ENCODE data around the gene TCP10L. TPM values are rescaled to one million over a fixed set of nuclear protein-coding genes. Genes with fewer than 3 reads are reported as not detected.

Gene TCP10L
- total and polyA plus RNA-seq, 9 donors: 0.48 to 5.2 (median 1.7) TPM

GRCh38 chr21:32578107-32578691 is 7.1 kb downstream of the TCP10L start:
- H3K4me3 ChIP-seq: no peak overlapping the region
- no peaks in the 10 kb centered on the region for H3K27me3 ChIP-seq
- TF ChIP-seq EP300 (IDR thresholded peaks at IDR 0.05): no peak
- no peak for TF ChIP-seq CTCF (IDR thresholded peaks at IDR 0.05)
- no peak for TF ChIP-seq POLR2A (IDR thresholded peaks at IDR 0.05)
- intact Hi-C loops (cut with DNase I): loop anchor here in 1 of 4 donors (10.0 kb wide), 1 partner anchor 283 kb away; the partner anchor contains the start of gene MRAP
- DNase-seq: no peak
- no peak overlapping the region for H3K27ac ChIP-seq
- no peaks in the 10 kb centered on the region for H3K4me1 ChIP-seq (ENCODE audit: insufficient read depth)
- WGBS, 3 donors: 51 to 55% (median 53%) methylated on average over 15 of the region's 15 CpGs
- H3K9me3 ChIP-seq: no peaks in the 10 kb centered on the region
- H3K36me3 ChIP-seq: no peaks in the 10 kb centered on the region

GRCh38 chr21:32576011-32576410 is 9.3 kb downstream of the TCP10L start:
- H3K27me3 ChIP-seq: no peaks in the 10 kb centered on the region
- intact Hi-C loops (cut with DNase I): loop anchor here in 1 of 4 donors (10.0 kb wide), 1 partner anchor 281 kb away; the partner anchor contains the start of gene MRAP
- no peak overlapping the region for H3K27ac ChIP-seq
- no peak for DNase-seq
- no peak for TF ChIP-seq CTCF (IDR thresholded peaks at IDR 0.05)
- no peak for TF ChIP-seq POLR2A (IDR thresholded peaks at IDR 0.05)
- no peak for TF ChIP-seq EP300 (IDR thresholded peaks at IDR 0.05)
- 92 to 93% (median 92%) methylated on average over 11 of the region's 11 CpGs for WGBS, 3 donors
- no peaks in the 10 kb centered on the region for H3K4me1 ChIP-seq (ENCODE audit: insufficient read depth)
- H3K4me3 ChIP-seq: no peak overlapping the region
- no peaks in the 10 kb centered on the region for H3K9me3 ChIP-seq
- H3K36me3 ChIP-seq: no peaks in the 10 kb centered on the region

DNA sequence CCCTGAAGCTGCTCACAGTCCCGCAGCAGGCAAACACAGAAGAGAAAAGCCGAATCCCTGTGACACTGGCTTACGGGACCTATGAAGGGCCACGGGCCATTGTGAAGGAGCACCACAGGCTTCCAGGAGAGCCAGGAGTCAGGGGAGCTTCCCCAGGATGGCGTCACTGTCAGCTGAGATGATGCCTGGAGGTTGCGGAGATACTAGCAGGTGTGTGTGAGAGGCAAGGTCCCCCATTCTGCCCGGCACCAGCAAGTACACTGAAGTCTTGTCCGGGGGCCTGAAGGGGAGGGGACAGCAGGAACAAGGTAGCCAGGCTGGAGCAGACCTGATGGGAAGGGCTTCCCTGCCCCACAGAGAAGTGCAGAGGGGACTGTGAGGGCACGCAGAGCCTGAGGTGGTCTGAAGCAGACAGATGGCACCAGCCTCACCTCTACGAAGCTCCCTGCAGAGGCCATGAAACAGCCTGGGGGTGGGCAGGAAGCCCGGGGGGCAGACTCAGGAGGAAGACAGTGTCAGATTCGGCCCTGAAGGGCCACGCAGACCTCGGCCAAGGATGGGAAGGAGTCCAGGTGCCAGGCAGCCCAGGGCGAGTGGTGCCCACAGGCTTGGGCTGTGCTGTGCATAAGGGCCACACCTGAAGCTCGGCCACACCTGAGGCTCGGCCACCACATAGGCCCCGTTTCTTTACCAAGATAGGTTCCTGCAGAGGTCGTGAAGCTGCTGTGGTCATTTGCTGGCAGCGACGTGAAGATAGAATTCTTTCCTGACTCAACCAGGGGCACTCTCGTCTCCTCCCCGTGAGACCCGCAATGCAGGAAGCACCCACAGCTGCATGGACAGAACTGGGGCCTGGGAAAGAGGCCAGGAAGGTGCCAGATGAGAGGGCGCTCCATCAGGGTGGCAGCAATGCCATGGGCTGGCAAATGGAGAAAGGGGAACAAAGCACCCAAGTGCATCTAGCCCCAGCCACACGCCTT is 10.1 kb downstream of the TCP10L start:
- 86 to 87% (median 86%) methylated on average over 26 of the region's 26 CpGs for WGBS, 3 donors
- no peak for DNase-seq
- Histone ChIP-seq H3K4me1 (ENCODE audit: insufficient read depth) (no peaks in the 10 kb centered on the region), H3K36me3 (no peaks in the 10 kb centered on the region), H3K27ac (no peak overlapping the region), H3K4me3 (no peak overlapping the region), H3K27me3 (no peaks in the 10 kb centered on the region), H3K9me3 (no peaks in the 10 kb centered on the region)
- intact Hi-C loops (cut with DNase I): loop anchor here in 2 of 4 donors (5.0 to 10.0 kb wide), 2 partner anchors 173 to 280 kb away; partner anchors contain the start of gene MRAP (in 1 of the 2)
- TF ChIP-seq EP300 (IDR thresholded peaks at IDR 0.05) (no peak), CTCF (IDR thresholded peaks at IDR 0.05) (no peak), POLR2A (IDR thresholded peaks at IDR 0.05) (no peak)

- no peak for DNase-seq
- no peaks in the 10 kb centered on the region for H3K27me3 ChIP-seq
- H3K27ac ChIP-seq: no peak overlapping the region
- H3K36me3 ChIP-seq: no peaks in the 10 kb centered on the region
- intact Hi-C loops (cut with DNase I): loop anchor here in 2 of 4 donors (5.0 to 10.0 kb wide), 2 partner anchors 170 to 278 kb away; partner anchors contain the start of gene MRAP (in 1 of the 2)
- WGBS, 3 donors: 63 to 80% (median 65%) methylated on average over 25 of the region's 25 CpGs
- peaks cover 3% of the 10 kb centered on the region for H3K4me1 ChIP-seq (ENCODE audit: insufficient read depth)
- H3K4me3 ChIP-seq: no peak overlapping the region
- TF ChIP-seq POLR2A (IDR thresholded peaks at IDR 0.05): no peak
- no peak for TF ChIP-seq CTCF (IDR thresholded peaks at IDR 0.05)
- no peak for TF ChIP-seq EP300 (IDR thresholded peaks at IDR 0.05)
- H3K9me3 ChIP-seq: no peaks in the 10 kb centered on the region
Measured at GRCh38 chr21:32572574-32573420, 12.5 kb downstream of the TCP10L start.
